ENCODE measurements around the gene IER5. TPM values are rescaled to one million over a fixed set of nuclear protein-coding genes. Genes with fewer than 3 reads are reported as not detected.
A peak's percentile ranks its signal among the peaks of the same experiment; 100 is the strongest.

IER5 gene
- total RNA-seq, 1 donor from 2014 or later: 18.0 TPM

- peaks cover 17% of the 10 kb centered on the region for H3K27me3 Mint-ChIP-seq (ENCODE audit: unreplicated experiment)
- H3K27ac Mint-ChIP-seq (ENCODE audit: unreplicated experiment): peak overlapping the region; percentile 99
- H3K9me3 Mint-ChIP-seq (ENCODE audit: unreplicated experiment): no peaks in the 10 kb centered on the region
- TF ChIP-seq CTCF (IDR thresholded peaks at IDR 0.05; ENCODE audit: unreplicated experiment): no peak
- peak; percentile 94 for DNase-seq (ENCODE audit: low spot score)
- peaks cover 11% of the 10 kb centered on the region for H3K36me3 Mint-ChIP-seq (ENCODE audit: low read depth, unreplicated experiment)
- H3K4me1 Mint-ChIP-seq (ENCODE audit: unreplicated experiment): peaks cover 76% of the 10 kb centered on the region
- peak overlapping the region; percentile 95 for H3K4me3 Mint-ChIP-seq (ENCODE audit: unreplicated experiment)
Observed at GRCh38 chr1:181105134-181106021, 16.9 kb downstream of the IER5 start.

GRCh38 chr1:181106022-181106312, 17.5 kb downstream of the IER5 start:
- Mint-ChIP-seq H3K27me3 (ENCODE audit: unreplicated experiment) (peaks cover 20% of the 10 kb centered on the region), H3K36me3 (ENCODE audit: low read depth, unreplicated experiment) (peaks cover 7% of the 10 kb centered on the region), H3K9me3 (ENCODE audit: unreplicated experiment) (no peaks in the 10 kb centered on the region), H3K4me3 (ENCODE audit: unreplicated experiment) (peak overlapping the region; percentile 95), H3K4me1 (ENCODE audit: unreplicated experiment) (peaks cover 73% of the 10 kb centered on the region), H3K27ac (ENCODE audit: unreplicated experiment) (peak overlapping the region; percentile 99)
- no peak for DNase-seq (ENCODE audit: low spot score)
- TF ChIP-seq CTCF (IDR thresholded peaks at IDR 0.05; ENCODE audit: unreplicated experiment): no peak

- no peak for DNase-seq (ENCODE audit: low spot score)
- H3K4me3 Mint-ChIP-seq (ENCODE audit: unreplicated experiment): peak overlapping the region; percentile 95
- peak overlapping the region; percentile 99 for H3K27ac Mint-ChIP-seq (ENCODE audit: unreplicated experiment)
- no peak for TF ChIP-seq CTCF (IDR thresholded peaks at IDR 0.05; ENCODE audit: unreplicated experiment)
- peaks cover 73% of the 10 kb centered on the region for H3K4me1 Mint-ChIP-seq (ENCODE audit: unreplicated experiment)
- peaks cover 15% of the 10 kb centered on the region for H3K27me3 Mint-ChIP-seq (ENCODE audit: unreplicated experiment)
- H3K9me3 Mint-ChIP-seq (ENCODE audit: unreplicated experiment): no peaks in the 10 kb centered on the region
- peaks cover 5% of the 10 kb centered on the region for H3K36me3 Mint-ChIP-seq (ENCODE audit: low read depth, unreplicated experiment)
Observed at GRCh38 chr1:181106479-181106878, 18.0 kb downstream of the IER5 start.

- no peak for DNase-seq (ENCODE audit: low spot score)
- peaks cover 5% of the 10 kb centered on the region for H3K36me3 Mint-ChIP-seq (ENCODE audit: low read depth, unreplicated experiment)
- peaks cover 75% of the 10 kb centered on the region for H3K4me1 Mint-ChIP-seq (ENCODE audit: unreplicated experiment)
- H3K9me3 Mint-ChIP-seq (ENCODE audit: unreplicated experiment): no peaks in the 10 kb centered on the region
- H3K27ac Mint-ChIP-seq (ENCODE audit: unreplicated experiment): peak overlapping the region; percentile 92
- H3K27me3 Mint-ChIP-seq (ENCODE audit: unreplicated experiment): peaks cover 13% of the 10 kb centered on the region
- no peak overlapping the region for H3K4me3 Mint-ChIP-seq (ENCODE audit: unreplicated experiment)
- TF ChIP-seq CTCF (IDR thresholded peaks at IDR 0.05; ENCODE audit: unreplicated experiment): no peak
Observed at GRCh38 chr1:181107711-181108110, 19.2 kb downstream of the IER5 start.

GRCh38 chr1:181108304-181108867, 19.9 kb downstream of the IER5 start:
- Mint-ChIP-seq H3K4me1 (ENCODE audit: unreplicated experiment) (peaks cover 71% of the 10 kb centered on the region), H3K27ac (ENCODE audit: unreplicated experiment) (peak overlapping the region; percentile 44), H3K36me3 (ENCODE audit: low read depth, unreplicated experiment) (peaks cover 5% of the 10 kb centered on the region), H3K27me3 (ENCODE audit: unreplicated experiment) (peaks cover 13% of the 10 kb centered on the region), H3K9me3 (ENCODE audit: unreplicated experiment) (no peaks in the 10 kb centered on the region), H3K4me3 (ENCODE audit: unreplicated experiment) (no peak overlapping the region)
- TF ChIP-seq CTCF (IDR thresholded peaks at IDR 0.05; ENCODE audit: unreplicated experiment): no peak
- no peak for DNase-seq (ENCODE audit: low spot score)
